Measurements from ENCODE around the gene PLEKHO1.
"Not testable (repeated sequence)": the region's sequence is repeated elsewhere in the genome, so short reads cannot be mapped to it uniquely, and the experiment has no call there.

The PLEKHO1 gene, protein sequence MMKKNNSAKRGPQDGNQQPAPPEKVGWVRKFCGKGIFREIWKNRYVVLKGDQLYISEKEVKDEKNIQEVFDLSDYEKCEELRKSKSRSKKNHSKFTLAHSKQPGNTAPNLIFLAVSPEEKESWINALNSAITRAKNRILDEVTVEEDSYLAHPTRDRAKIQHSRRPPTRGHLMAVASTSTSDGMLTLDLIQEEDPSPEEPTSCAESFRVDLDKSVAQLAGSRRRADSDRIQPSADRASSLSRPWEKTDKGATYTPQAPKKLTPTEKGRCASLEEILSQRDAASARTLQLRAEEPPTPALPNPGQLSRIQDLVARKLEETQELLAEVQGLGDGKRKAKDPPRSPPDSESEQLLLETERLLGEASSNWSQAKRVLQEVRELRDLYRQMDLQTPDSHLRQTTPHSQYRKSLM

DNA sequence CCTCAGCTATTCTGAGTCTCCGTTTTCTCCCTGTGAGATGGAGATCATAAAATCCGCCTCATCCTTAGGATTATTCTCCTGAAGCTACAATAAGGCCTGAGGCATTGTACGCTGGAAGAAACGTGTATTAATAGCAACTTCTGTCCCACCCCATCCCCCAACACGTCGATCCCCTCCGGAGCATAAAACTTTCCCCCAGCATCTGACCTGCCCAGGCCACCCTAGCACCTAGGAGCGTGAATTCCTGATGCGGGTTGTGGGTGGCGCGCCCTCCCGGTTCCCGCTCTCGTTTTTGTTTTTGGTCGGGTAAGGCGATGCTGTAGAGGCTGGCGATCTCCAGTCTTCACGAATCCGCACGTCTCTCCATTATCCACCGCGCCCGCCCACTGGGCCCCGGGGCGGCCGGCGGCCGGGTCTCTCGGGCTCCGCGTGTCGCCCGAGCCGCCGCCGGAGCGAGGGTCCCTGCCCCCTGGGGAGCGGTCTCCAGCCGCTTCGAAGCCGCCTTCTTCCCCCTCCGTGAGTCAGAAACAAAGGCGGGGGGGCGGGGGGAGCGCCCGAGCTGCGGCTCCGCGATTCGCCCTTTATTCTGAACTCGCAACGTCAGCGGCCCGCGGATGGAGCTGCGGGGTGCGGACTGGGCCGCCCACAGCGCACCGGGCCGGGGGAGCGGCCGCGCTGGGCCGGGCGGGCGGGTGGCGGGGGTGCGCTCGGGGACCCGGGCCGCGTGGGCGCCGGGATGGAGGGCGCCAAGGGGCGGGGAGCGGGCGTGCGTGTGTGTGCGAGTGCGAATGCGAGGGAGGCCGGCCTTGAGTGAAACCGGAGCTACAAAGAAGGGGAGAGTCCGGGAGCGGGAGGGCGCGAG lies at the start of gene PLEKHO1:
Gene PLEKHO1 (plus strand): TSS at position 646 of the 862 bp plus-strand sequence. CDS start 342 bp downstream, outside the sequence.
- peak; percentile 82 for DNase-seq

DNA sequence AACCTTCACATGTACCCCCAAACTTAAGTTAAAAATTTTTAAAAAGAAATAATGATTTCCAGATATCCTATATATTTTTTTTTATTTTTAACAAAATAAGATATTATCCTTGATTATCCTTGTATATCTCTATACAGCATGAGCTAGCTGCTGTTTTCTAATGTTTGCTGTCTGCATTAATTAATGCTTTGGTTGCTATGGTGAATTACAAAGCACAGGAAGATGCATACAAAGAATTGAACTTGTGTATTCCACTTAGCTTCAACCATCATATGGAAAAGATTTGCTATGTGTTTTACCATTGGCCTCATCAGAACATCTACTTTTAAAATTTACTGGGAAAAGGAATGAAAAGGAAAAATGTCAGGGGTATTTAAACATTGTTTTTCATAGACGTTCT lies 46.7 kb upstream of the PLEKHO1 start:
- no peak for DNase-seq

DNA sequence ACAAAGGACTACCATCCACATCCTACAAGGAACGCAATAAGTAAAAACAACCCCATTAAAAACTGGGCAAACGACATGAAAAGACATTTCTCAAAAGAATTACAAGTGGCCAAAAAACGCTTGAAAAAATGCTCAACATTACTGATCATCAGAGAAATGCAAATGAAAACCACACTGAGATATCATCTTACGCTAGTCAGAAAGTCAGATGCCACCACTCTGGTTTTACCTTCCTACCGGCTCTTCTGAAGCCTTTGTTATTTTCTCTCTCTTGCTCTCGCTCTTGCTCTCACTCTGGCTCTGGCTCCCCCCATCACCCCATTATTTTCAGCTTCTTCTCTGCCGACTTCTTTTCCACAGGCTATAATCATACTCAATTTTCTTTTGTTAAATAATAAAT lies 43.4 kb upstream of the PLEKHO1 start:
- DNase-seq = no peak

DNA sequence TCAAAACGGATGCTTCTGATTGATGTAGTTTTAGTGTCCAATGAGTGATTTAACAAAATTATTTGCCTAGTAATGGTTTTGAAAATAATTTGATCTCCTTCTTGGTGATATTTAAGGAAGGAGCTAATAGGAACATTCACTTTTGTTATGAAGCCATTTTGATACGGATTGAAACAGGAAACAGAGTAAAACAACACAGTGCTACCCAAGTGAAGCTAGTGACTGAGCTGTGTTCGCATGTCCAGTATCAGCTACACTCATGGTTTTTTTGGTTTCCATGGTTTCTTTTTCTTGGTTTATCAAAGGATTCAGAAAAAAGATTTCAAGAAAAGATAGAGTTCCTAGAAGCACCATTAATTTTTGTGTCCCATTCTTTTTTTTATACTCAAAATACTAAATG lies 40.1 kb upstream of the PLEKHO1 start:
- no peak for DNase-seq

DNA sequence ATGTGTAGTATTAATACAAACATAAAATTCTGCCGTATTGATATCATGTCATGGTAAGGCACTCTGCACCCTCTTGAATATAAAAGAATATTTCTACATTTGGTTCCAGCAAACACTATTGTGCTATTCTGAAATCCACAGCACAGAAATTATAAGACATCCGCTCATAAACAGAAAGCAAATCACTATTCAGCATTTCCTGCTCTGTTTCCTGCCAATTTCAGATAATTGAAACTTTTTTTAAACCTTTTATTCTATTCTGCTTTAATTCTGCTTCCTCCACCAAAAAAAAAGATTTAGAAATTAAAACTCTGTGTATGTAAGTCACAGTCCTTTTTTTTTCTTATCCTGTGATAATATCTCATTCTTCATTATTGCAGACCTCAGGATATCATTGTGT lies 39.6 kb upstream of the PLEKHO1 start:
- no peak for DNase-seq

DNA sequence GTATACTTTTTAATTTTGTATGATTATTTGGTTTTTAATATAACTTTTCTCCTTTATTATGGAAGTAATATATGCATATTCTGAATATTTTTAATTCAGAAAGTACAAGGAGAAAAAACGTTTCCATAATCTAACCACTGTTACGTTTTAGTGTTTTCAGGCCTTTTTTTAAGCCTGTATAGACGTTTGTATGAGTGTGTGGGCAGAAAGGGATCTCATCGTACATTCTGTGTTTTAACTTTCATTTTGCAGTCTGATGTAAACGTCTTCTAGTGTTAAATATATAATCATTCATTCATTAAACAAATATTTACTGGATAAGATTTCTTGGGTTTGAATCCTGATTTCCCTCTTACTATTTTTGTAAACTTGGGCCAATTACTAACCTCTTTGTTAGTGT lies 38.0 kb upstream of the PLEKHO1 start:
- no peak for DNase-seq

DNA sequence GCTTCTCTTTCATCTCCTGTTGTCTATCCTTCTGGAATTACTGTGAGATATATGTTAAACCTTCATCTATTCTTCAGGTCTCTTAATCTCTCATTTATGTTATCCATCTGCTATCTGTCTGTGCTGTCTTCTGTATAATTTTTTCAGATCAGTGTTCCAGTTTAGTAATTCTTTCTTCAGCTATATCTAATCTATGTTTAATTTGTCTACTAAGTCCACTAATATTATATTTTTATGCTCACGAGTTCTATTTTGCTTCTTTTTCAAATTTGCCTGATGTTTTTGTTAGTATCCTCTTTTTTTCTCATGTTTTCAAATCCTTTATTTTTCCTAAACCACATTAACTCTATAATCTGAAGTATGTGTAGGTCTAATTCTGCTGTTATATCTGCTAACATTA lies 34.6 kb upstream of the PLEKHO1 start:
- no peak for DNase-seq

DNA sequence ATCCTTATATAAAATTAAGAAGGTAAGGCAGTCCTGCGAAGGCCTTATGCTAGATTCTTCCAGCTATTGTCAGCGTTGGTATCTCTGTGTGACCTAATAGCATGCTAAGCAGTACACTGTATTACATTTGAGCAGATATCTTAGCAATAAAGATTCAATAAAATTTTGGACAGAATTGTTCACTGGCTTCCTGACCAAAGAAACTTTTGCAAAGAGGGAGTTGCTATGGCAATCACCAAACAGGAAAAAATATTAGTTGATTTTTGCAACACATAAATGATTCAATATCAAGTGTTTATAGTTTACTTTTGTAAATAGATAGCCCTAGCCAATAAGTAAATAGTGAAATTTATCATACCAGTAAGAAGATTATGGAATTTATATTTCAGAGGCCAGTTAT lies 31.0 kb upstream of the PLEKHO1 start:
- DNase-seq = no peak

DNA sequence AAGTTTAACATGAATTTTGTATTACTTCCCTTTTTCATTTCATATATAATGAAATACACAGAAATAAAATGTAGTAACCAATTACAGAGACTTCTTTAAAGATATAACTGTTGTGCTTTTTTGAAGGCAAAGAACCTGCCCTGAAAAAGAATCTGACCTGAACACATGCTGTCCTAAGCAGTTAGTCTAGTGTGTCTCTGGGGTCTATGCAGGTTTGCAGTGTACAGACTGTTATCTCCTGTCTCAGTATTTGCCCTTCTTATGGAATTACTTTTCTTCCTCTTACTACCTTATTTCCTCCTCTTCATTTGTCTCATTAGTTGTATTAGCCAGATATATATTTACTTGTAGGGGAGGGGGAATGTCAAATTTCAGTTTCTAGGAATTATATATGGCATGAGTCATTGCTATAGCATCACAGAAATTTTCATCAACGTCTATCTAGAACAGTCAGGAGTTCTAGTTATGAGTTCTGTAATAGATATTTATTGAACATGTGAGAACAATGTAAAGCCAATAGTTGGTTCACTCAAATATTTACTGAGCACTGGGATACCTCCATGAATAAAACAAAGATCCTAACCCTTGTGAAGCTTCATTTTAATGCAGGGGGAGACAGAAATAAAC lies 28.4 kb upstream of the PLEKHO1 start:
- DNase-seq = no peak

DNA sequence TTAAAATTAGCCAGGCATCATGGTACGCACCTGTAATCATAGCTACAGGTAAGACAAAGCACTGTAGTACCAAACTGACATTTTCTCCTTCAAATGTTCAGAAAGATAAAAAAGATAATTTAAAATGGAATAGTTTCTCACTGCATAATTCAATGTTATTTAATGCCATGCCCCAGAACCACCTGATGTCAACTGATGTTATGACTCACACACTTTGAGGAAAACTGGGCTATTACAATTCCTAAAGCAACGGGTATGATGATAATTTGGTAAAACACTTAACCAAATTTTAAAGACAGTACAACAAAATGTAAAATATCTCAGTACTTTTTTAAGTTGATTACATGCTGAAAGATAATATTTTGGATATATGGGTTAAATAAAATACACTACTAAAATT lies 22.9 kb upstream of the PLEKHO1 start:
- DNase-seq = no peak

DNA sequence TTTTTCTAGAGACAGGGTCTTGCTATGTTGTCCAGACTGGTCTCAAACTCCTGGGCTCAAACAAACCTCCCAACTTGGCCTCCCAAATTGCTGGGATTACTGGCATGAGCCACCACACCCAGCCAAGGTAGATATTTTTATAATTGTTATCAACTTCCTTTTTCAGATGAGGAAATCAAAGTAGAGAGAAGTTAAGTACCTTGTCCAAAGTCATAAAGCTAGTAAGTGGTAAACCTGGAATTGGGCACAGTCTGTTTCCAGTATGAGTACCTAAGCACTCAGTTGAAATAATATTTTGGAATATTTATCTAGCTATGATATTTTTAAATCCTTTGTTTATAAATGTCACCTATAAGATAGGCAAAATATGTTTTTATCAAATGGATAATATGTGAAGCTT lies 22.3 kb upstream of the PLEKHO1 start:
- no peak for DNase-seq

DNA sequence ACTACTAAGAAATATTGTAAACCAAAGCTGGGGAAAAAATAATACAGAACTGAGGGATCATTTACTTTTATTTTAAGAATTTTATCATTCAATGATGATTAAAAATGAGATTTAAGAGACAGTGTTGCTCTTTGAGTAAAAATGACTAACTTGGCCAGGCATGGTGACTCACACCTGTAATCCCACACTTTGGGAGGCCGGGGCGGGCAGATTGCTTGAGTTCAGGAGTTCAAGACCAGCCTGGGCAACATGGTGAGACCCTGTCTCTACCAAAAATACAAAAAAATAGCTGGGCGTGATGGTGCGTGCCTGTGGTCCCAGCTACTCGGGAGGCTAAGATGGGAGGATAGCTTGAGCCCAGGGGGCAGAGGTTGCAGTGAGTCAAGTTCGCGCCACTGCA lies 21.8 kb upstream of the PLEKHO1 start:
- DNase-seq = no peak

DNA sequence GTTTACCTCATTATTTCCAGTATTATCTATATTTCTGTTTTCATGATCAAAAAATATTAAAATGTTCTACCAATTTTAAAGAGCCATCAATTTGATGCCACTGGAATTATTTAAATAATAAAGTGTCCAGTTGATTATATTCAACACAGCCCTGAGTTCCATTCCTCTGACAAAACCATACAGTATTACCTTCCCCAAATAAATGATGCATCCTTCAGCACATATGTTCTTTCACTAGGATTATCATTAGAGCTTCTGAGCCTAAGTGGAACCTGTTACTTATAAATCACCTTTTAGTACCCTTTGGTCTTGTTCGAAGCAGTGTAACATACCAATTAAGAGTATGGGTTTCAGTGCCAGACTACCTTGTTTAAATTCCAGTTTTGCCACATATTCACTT lies 17.3 kb upstream of the PLEKHO1 start:
- no peak for DNase-seq

DNA sequence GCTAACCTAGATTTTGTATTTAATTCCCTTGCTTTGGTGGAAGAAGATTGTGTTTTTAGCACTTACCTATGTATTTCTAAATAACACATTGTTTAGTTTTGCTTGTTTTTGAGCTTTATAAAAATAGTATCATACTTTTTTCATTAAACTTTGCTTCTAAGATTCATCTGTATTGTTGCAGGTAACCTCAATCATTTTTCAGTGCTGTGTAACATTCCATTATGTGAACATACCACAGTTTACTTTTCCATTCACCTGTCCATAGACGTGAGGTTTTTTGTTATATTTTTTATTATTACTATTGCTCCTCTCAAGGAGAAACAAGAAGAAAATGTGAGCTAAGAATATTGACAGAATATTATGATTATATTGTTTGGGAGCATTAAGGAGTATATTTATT lies 15.2 kb upstream of the PLEKHO1 start:
- no peak for DNase-seq

DNA sequence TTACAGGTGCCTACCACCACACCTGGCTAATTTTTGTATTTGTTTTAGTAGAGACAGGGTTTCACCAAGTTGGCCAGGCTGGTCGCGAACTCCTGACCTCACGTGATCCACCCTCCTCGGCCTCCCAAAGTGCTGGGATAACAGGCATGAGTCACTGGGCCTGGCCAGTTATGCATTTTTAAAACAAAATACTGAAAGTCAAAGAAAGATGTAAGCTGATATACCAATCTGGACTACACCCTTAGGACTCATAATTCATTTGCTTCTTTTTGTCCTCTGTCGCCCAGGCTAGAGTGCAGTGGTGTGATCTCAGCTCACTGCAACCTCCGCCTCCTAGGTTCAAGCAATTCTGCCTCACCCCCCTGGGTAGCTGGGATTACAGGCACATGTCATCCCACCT lies 14.3 kb upstream of the PLEKHO1 start:
- DNase-seq = not testable (repeated sequence)

DNA sequence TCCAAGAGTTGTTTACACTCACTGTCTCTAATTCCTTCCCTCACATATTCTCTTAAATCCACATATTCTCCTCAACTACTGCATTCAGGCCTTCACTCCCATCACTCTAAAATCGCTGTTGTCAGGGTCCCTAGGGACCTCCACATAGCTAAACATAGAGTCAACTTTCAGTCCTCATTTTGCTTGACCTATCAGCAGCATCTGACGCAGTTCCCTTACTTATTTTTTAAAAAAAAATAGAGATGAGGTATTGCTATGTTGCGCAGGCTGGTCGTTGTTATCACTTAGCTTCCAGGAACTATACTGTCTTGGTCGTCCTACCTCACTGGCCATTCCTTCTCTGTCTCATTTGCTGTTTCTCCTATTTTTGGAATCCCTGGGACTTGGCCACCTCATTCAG lies 11.7 kb upstream of the PLEKHO1 start:
- DNase-seq = no peak

DNA sequence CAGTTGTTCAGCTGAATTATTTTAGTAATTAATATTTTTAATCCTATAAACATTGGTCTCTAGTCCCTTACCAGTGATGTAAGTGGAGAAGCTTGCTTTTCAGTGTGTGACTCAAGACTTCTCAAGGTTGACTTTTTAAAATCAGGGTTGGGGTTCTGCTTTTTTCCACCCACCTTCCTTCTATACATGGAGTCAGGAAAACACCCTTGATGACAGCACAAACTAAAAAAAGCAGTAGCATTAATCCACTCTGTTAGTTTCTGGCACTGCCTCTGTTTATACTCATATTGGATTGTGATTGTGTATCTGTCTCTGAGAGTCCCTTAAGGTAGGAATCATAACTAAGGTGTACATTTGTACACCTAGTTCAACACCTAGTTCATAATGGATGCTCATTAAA lies 8.3 kb upstream of the PLEKHO1 start:
- DNase-seq = no peak

DNA sequence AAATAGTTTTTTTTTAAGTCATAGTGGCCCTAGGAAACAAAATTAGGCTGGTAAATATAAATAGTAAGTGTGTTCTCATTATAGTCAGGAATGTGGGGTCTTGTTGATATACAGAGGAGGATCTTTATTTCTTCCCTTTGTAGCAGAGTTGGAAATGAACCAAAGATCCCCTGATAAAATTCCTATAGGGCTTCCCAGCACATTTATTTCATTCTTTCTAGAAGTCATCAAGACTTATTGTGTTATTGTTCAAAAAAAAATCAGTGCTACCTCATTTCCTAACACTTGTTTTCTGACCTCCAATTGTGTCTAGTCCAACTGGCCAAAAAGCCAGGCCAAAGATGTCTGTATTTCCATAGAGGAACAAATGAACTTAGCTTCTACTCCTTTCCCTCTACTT lies 7.6 kb upstream of the PLEKHO1 start:
- DNase-seq = no peak

DNA sequence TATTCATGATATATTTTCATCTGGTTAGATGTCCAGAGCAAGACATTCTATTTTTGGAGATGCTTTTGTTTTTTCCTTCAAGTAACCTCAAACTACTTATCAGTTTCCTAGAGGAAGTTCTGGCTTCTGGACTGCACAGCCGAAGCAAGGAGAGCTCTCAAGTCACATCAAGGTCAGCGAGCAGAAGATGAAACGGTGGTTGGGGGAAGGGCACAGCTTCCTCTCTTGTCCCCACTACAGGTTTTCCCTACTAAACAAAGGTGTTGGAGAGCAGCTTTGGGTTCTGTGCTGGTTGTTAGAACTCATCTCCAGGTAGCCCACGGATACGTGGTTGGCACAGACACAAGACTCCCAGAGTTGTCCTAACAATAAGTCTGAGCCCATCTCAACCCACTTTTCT lies 5.1 kb upstream of the PLEKHO1 start:
- no peak for DNase-seq

DNA sequence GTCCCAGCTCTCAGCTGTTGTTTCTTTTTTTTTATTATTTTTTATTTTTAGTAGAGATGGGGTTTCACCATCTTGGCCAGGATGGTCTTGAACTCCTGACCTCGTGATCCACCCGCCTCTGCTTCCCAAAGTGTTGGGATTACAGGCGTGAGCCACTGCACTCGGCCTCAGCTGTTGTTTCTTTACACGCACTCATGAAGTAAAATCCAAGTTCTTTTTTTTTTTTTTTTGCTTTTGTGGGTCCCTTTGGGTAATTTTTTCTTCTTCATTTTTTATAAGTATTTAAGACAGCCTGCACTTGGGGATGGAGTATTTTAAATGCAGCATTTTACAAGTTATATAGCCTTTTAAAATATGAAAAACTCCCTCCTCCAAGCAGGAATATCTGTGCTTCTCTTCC lies 3.7 kb upstream of the PLEKHO1 start:
- not testable (repeated sequence) for DNase-seq

DNA sequence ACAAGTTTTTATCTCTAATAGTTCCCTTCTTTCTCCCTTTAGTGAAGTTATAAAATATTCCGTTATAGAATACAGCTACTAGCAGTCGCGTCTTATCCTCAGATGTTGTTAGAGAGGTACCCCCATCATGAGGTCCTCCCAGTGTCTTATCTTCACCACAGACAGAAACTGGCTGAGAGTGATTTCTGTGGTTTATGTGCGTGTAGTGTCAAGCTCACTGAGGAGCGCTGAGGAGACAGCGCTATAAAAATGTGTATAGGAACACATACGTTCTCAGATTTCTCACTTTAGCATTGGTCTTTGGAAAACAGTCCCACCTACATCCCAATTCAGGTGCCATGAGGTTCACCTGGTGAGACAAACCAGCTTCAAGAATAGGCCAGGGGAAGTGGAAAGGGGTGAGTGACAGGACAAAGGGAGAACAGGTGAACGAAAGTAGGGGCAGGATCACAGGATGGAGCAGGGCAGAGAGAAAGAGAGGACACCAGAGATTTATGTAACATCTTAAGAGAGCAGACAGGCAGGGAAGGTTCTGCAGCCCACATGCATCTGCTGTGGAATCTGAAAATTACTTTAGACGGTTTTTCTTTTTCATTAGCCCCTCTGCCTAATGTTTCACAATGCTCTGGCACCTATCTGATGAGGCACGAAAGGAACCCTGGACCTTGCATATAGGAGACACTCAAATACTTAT lies 2.7 kb upstream of the PLEKHO1 start:
- no peak for DNase-seq

DNA sequence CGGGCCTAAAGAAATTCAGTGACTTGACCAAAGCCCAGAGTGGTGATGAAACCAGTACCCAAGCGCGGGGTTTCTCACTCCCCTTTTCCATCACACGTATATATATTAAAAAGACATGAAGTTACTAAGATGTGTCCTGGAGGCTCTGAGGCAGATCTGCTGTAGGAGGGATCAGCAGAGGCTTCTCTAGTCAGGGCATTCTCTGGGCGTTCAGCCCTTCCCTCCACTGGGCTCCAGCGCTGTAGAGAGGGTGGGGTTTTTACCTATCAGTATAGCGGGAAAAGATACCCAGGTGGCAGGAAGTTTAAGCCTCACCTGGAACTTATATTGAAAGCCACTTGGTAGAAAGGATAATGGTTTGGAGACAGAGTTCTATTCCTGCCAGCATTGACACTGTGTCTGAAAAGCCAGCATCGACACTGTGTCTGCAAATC lies 862 bp upstream of the PLEKHO1 start:
- DNase-seq = peak; percentile 68
